MM.1S (cell line): ENCODE measurements around the gene OSBP2.

Source experiments
- DNase-seq: peaks from one replicate; pipeline ENCODE4 v3.0.0-alpha.2; 2015
- H2AFZ ChIP-seq: fragments of 300-600 bp; sonication (generic); 2 replicates; pipeline ENCODE4 v1.6.0; 2016; ENCODE audit warnings: antibody characterized with exemption, low read length
- H3F3A ChIP-seq: fragments of 300-600 bp; sonication (generic); 2 replicates; pipeline ENCODE4 v1.6.1; 2016; ENCODE audit warnings: mild to moderate bottlenecking, antibody characterized with exemption, low read length, moderate library complexity, mixed read lengths; ENCODE audit not compliant: insufficient read depth
- H3K27ac ChIP-seq: fragments of 300-600 bp; sonication (generic); 2 replicates; pipeline ENCODE4 v1.5.1; 2016; ENCODE audit warnings: mild to moderate bottlenecking, low read length
- H3K27me3 ChIP-seq: fragments of 300-600 bp; sonication (generic); replicated peaks from 2 replicates; pipeline ENCODE4 v1.6.0; 2016; ENCODE audit warnings: low read length; ENCODE audit not compliant: insufficient read depth
- H3K36me3 ChIP-seq: fragments of 300-600 bp; sonication (generic); replicated peaks from 2 replicates; pipeline ENCODE4 v1.6.1; 2016; ENCODE audit warnings: mild to moderate bottlenecking, low read length, mixed read lengths; ENCODE audit not compliant: insufficient read depth
- H3K4me1 ChIP-seq: fragments of 300-600 bp; sonication (generic); 2 replicates; pipeline ENCODE4 v1.6.1; 2016; ENCODE audit warnings: low read length, mixed read lengths
- H3K4me2 ChIP-seq: fragments of 300-600 bp; sonication (generic); 2 replicates; pipeline ENCODE4 v1.6.0; 2016; ENCODE audit warnings: low read depth, low read length
- H3K4me3 ChIP-seq: fragments of 300-600 bp; sonication (generic); 2 replicates; pipeline ENCODE4 v1.5.1; 2016; ENCODE audit warnings: low read length, mixed read lengths
- H3K79me2 ChIP-seq: fragments of 300-600 bp; sonication (generic); 2 replicates; pipeline ENCODE4 v1.6.1; 2016; ENCODE audit warnings: mixed run types, low read length, mixed read lengths
- H3K9ac ChIP-seq: fragments of 300-600 bp; sonication (generic); 2 replicates; pipeline ENCODE4 v1.6.1; 2016; ENCODE audit warnings: low read length, mixed read lengths
- H3K9me2 ChIP-seq: fragments of 300-600 bp; sonication (generic); replicated peaks from 2 replicates; pipeline ENCODE4 v1.6.1; 2016; ENCODE audit warnings: mild to moderate bottlenecking, low read length, mixed read lengths; ENCODE audit not compliant: insufficient read depth
- H3K9me3 ChIP-seq: fragments of 300-600 bp; sonication (generic); replicated peaks from 2 replicates; pipeline ENCODE4 v1.6.1; 2016; ENCODE audit warnings: mild to moderate bottlenecking, low read length, mixed read lengths; ENCODE audit not compliant: insufficient read depth
- H4K20me1 ChIP-seq: fragments of 300-600 bp; sonication (generic); 2 replicates; pipeline ENCODE4 v1.6.1; 2016; ENCODE audit warnings: mild to moderate bottlenecking, low read length, moderate library complexity, mixed read lengths; ENCODE audit not compliant: insufficient read depth
- CTCF ChIP-seq: fragments of 300-600 bp; sonication (generic); IDR thresholded peaks from 2 replicates; pipeline ENCODE4 v1.5.1; 2016; ENCODE audit warnings: antibody characterized with exemption, low read length, mixed read lengths
- EZH2 ChIP-seq: fragments of 300-600 bp; sonication (generic); optimal IDR thresholded peaks from 2 replicates; pipeline ENCODE3; 2017; ENCODE audit warnings: low read depth, mild to moderate bottlenecking, antibody characterized with exemption, low read length, mixed read lengths
- EZH2phosphoT487 ChIP-seq: fragments of 300-600 bp; sonication (generic); IDR thresholded peaks from 2 replicates; pipeline ENCODE4 v1.6.1; 2018; ENCODE audit warnings: antibody characterized with exemption, low read length

The OSBP2 gene

GRCh38 chr22:30827646-30828045 lies 133.0 kb downstream of the OSBP2 start:
- H3K4me2 ChIP-seq, result no peak overlapping the region
- H3K27me3 ChIP-seq, result peaks cover 24% of the 10 kb centered on the region
- H3K9me3 ChIP-seq, result no peaks in the 10 kb centered on the region
- H2AFZ ChIP-seq, result no peak overlapping the region
- H3F3A ChIP-seq, result no peaks in the 10 kb centered on the region
- DNase-seq, result no peak
- no peak for TF ChIP-seq EZH2phosphoT487
- TF ChIP-seq EZH2, result no peak
- no peak for TF ChIP-seq CTCF
- no peaks in the 10 kb centered on the region for H3K79me2 ChIP-seq
- no peak overlapping the region for H3K9ac ChIP-seq
- H3K4me3 ChIP-seq, result no peak overlapping the region
- no peak overlapping the region for H3K27ac ChIP-seq
- H4K20me1 ChIP-seq, result no peaks in the 10 kb centered on the region
- H3K9me2 ChIP-seq, result no peaks in the 10 kb centered on the region
- no peaks in the 10 kb centered on the region for H3K4me1 ChIP-seq
- no peaks in the 10 kb centered on the region for H3K36me3 ChIP-seq

GRCh38 chr22:30828187-30829155 lies 133.8 kb downstream of the OSBP2 start:
- no peaks in the 10 kb centered on the region for H3K4me1 ChIP-seq
- no peaks in the 10 kb centered on the region for H3F3A ChIP-seq
- no peak for DNase-seq
- TF ChIP-seq CTCF (no peak), EZH2 (no peak), EZH2phosphoT487 (no peak)
- no peak overlapping the region for H3K27ac ChIP-seq
- H3K9me2 ChIP-seq, result no peaks in the 10 kb centered on the region
- no peaks in the 10 kb centered on the region for H4K20me1 ChIP-seq
- H3K4me3 ChIP-seq, result no peak overlapping the region
- no peaks in the 10 kb centered on the region for H3K79me2 ChIP-seq
- no peaks in the 10 kb centered on the region for H3K9me3 ChIP-seq
- H2AFZ ChIP-seq, result no peak overlapping the region
- no peak overlapping the region for H3K4me2 ChIP-seq
- no peak overlapping the region for H3K9ac ChIP-seq
- peaks cover 16% of the 10 kb centered on the region for H3K27me3 ChIP-seq
- no peaks in the 10 kb centered on the region for H3K36me3 ChIP-seq

- no peak overlapping the region for H3K4me3 ChIP-seq
- H3K27me3 ChIP-seq, result peaks cover under 1% of the 10 kb centered on the region; the same call in 1 of the 2 replicates
- no peaks in the 10 kb centered on the region for H3K79me2 ChIP-seq
- H3K9me2 ChIP-seq, result no peaks in the 10 kb centered on the region
- no peaks in the 10 kb centered on the region for H4K20me1 ChIP-seq
- TF ChIP-seq EZH2phosphoT487 (no peak), EZH2 (no peak), CTCF (no peak)
- no peaks in the 10 kb centered on the region for H3K4me1 ChIP-seq
- DNase-seq, result no peak
- H3K4me2 ChIP-seq, result no peak overlapping the region
- no peaks in the 10 kb centered on the region for H3K9me3 ChIP-seq
- H2AFZ ChIP-seq, result no peak overlapping the region
- no peak overlapping the region for H3K9ac ChIP-seq
- H3K27ac ChIP-seq, result no peak overlapping the region
- no peaks in the 10 kb centered on the region for H3K36me3 ChIP-seq
- no peaks in the 10 kb centered on the region for H3F3A ChIP-seq
Observed at GRCh38 chr22:30829901-30830550, 135.4 kb downstream of the OSBP2 start.
